ENCODE measurements around the gene ATAD3C. TPM values are rescaled to one million over a fixed set of nuclear protein-coding genes. Genes with fewer than 3 reads are reported as not detected.
"Not testable (repeated sequence)": the region's sequence is repeated elsewhere in the genome, so short reads cannot be mapped to it uniquely, and the experiment has no call there.

ATAD3C gene
- total RNA-seq, 1 experiment from 2014 or later: not detected

GRCh38 chr1:1462318-1462966, 13.0 kb downstream of the ATAD3C start:
- Histone ChIP-seq H3K9ac (ENCODE audit: low read length) (no peak overlapping the region), H3K4me1 (ENCODE audit: low read length) (no peaks in the 10 kb centered on the region; the same call in 1 of the 2 replicates), H3K9me2 (replicated peaks; ENCODE audit: insufficient read depth, low read length) (no peaks in the 10 kb centered on the region), H3K4me3 (ENCODE audit: low read length) (no peak overlapping the region), H2AFZ (ENCODE audit: low read length) (no peak overlapping the region), H3K9me3 (ENCODE audit: low read length) (no peaks in the 10 kb centered on the region), H3K27me3 (ENCODE audit: low read length) (no peaks in the 10 kb centered on the region), H3K27ac (ENCODE audit: low read length) (no peak overlapping the region), H3K36me3 (ENCODE audit: insufficient read depth, low read length) (no peaks in the 10 kb centered on the region), H4K20me1 (ENCODE audit: insufficient read depth, low read depth, low read length) (no peaks in the 10 kb centered on the region), H3K79me2 (ENCODE audit: low read length) (no peaks in the 10 kb centered on the region), H3K4me2 (ENCODE audit: low read depth, low read length, poor library complexity, severe bottlenecking) (peak overlapping the region; percentile 15)
- peak; percentile 65 for DNase-seq

- no peak overlapping the region for H3K4me2 ChIP-seq (ENCODE audit: low read depth, low read length, poor library complexity, severe bottlenecking)
These were observed 13.8 kb downstream of the ATAD3C start for GRCh38 chr1:1463312-1463711.

GRCh38 chr1:1468196-1468985, 18.9 kb downstream of the ATAD3C start:
- not testable (repeated sequence) for H3K9ac ChIP-seq (ENCODE audit: low read length); H3K9me3 ChIP-seq (ENCODE audit: low read length); H2AFZ ChIP-seq (ENCODE audit: low read length); H3K9me2 ChIP-seq (replicated peaks; ENCODE audit: insufficient read depth, low read length); H3K27me3 ChIP-seq (ENCODE audit: low read length); H4K20me1 ChIP-seq (ENCODE audit: insufficient read depth, low read depth, low read length); H3K36me3 ChIP-seq (ENCODE audit: insufficient read depth, low read length); H3K4me3 ChIP-seq (ENCODE audit: low read length); H3K27ac ChIP-seq (ENCODE audit: low read length); DNase-seq; H3K4me2 ChIP-seq (ENCODE audit: low read depth, low read length, poor library complexity, severe bottlenecking)
- Histone ChIP-seq H3K79me2 (ENCODE audit: low read length) (peaks cover 15% of the 10 kb centered on the region), H3K4me1 (ENCODE audit: low read length) (peaks cover 20% of the 10 kb centered on the region)

More at GRCh38 chr1:1463312-1463711, 13.8 kb downstream of the ATAD3C start:
- H4K20me1 ChIP-seq (ENCODE audit: insufficient read depth, low read depth, low read length): no peaks in the 10 kb centered on the region
- DNase-seq: no peak
- no peak overlapping the region for H3K9ac ChIP-seq (ENCODE audit: low read length)
- H3K4me3 ChIP-seq (ENCODE audit: low read length): no peak overlapping the region
- H3K9me3 ChIP-seq (ENCODE audit: low read length): no peaks in the 10 kb centered on the region
- no peaks in the 10 kb centered on the region for H3K79me2 ChIP-seq (ENCODE audit: low read length)
- no peak overlapping the region for H2AFZ ChIP-seq (ENCODE audit: low read length)
- no peaks in the 10 kb centered on the region for H3K27me3 ChIP-seq (ENCODE audit: low read length)
- no peaks in the 10 kb centered on the region; the same call in 1 of the 2 replicates for H3K4me1 ChIP-seq (ENCODE audit: low read length)
- no peak overlapping the region for H3K27ac ChIP-seq (ENCODE audit: low read length)
- H3K9me2 ChIP-seq (replicated peaks; ENCODE audit: insufficient read depth, low read length): no peaks in the 10 kb centered on the region
- no peaks in the 10 kb centered on the region for H3K36me3 ChIP-seq (ENCODE audit: insufficient read depth, low read length)

GRCh38 chr1:1470626-1471388, 21.3 kb downstream of the ATAD3C start:
- DNase-seq: peak; percentile 77
- no peaks in the 10 kb centered on the region for H3K36me3 ChIP-seq (ENCODE audit: insufficient read depth, low read length)
- H3K4me2 ChIP-seq (ENCODE audit: low read depth, low read length, poor library complexity, severe bottlenecking): peak overlapping the region; percentile 87
- no peaks in the 10 kb centered on the region for H3K27me3 ChIP-seq (ENCODE audit: low read length)
- H3K79me2 ChIP-seq (ENCODE audit: low read length): peaks cover 27% of the 10 kb centered on the region
- peaks cover 15% of the 10 kb centered on the region for H4K20me1 ChIP-seq (ENCODE audit: insufficient read depth, low read depth, low read length)
- peak overlapping the region; percentile 77 for H3K27ac ChIP-seq (ENCODE audit: low read length)
- H2AFZ ChIP-seq (ENCODE audit: low read length): peak overlapping the region; percentile 70
- peak overlapping the region; percentile 80 for H3K4me3 ChIP-seq (ENCODE audit: low read length)
- H3K4me1 ChIP-seq (ENCODE audit: low read length): peaks cover 23% of the 10 kb centered on the region
- H3K9ac ChIP-seq (ENCODE audit: low read length): peak overlapping the region; percentile 81
- H3K9me3 ChIP-seq (ENCODE audit: low read length): no peaks in the 10 kb centered on the region
- no peaks in the 10 kb centered on the region for H3K9me2 ChIP-seq (replicated peaks; ENCODE audit: insufficient read depth, low read length)

- peak within 1 kb of the TSS; percentile 70 for H2AFZ ChIP-seq (ENCODE audit: low read length)
- no peaks in the 10 kb centered on the region for H3K36me3 ChIP-seq (ENCODE audit: insufficient read depth, low read length)
- DNase-seq: peak; percentile 97
- H3K4me3 ChIP-seq (ENCODE audit: low read length): peak within 1 kb of the TSS; percentile 80
- peaks cover 27% of the 10 kb centered on the region for H3K79me2 ChIP-seq (ENCODE audit: low read length)
- peaks cover 23% of the 10 kb centered on the region for H3K4me1 ChIP-seq (ENCODE audit: low read length)
- H3K9ac ChIP-seq (ENCODE audit: low read length): peak within 1 kb of the TSS; percentile 81
- H3K9me2 ChIP-seq (replicated peaks; ENCODE audit: insufficient read depth, low read length): no peaks in the 10 kb centered on the region
- no peaks in the 10 kb centered on the region for H3K27me3 ChIP-seq (ENCODE audit: low read length)
- peaks cover 15% of the 10 kb centered on the region for H4K20me1 ChIP-seq (ENCODE audit: insufficient read depth, low read depth, low read length)
- H3K9me3 ChIP-seq (ENCODE audit: low read length): no peaks in the 10 kb centered on the region
- peak within 1 kb of the TSS; percentile 87 for H3K4me2 ChIP-seq (ENCODE audit: low read depth, low read length, poor library complexity, severe bottlenecking)
- H3K27ac ChIP-seq (ENCODE audit: low read length): peak within 1 kb of the TSS; percentile 77
These were observed 22.0 kb downstream of the ATAD3C start, which contains the start of gene ATAD3B for GRCh38 chr1:1471389-1472052. ATAD3B (plus strand) TSS chr1:1471765; CDS start chr1:1471885, 120 bp downstream.

- Histone ChIP-seq H3K9ac (ENCODE audit: low read length) (peak overlapping the region; percentile 81), H3K4me3 (ENCODE audit: low read length) (peak overlapping the region; percentile 65), H3K79me2 (ENCODE audit: low read length) (peaks cover 34% of the 10 kb centered on the region), H4K20me1 (ENCODE audit: insufficient read depth, low read depth, low read length) (peaks cover 15% of the 10 kb centered on the region), H3K4me1 (ENCODE audit: low read length) (peaks cover 23% of the 10 kb centered on the region), H3K4me2 (ENCODE audit: low read depth, low read length, poor library complexity, severe bottlenecking) (peak overlapping the region; percentile 72)
- H3K9me2 ChIP-seq (replicated peaks; ENCODE audit: insufficient read depth, low read length); DNase-seq; H3K27ac ChIP-seq (ENCODE audit: low read length); H3K36me3 ChIP-seq (ENCODE audit: insufficient read depth, low read length); H3K27me3 ChIP-seq (ENCODE audit: low read length); H2AFZ ChIP-seq (ENCODE audit: low read length); H3K9me3 ChIP-seq (ENCODE audit: low read length): not testable (repeated sequence)
These were observed 22.8 kb downstream of the ATAD3C start for GRCh38 chr1:1472053-1472876.

GRCh38 chr1:1476011-1476410, 26.5 kb downstream of the ATAD3C start:
- DNase-seq: not testable (repeated sequence)

More at GRCh38 chr1:1476011-1476410, 26.5 kb downstream of the ATAD3C start:
- Histone ChIP-seq H4K20me1 (ENCODE audit: insufficient read depth, low read depth, low read length) (peaks cover 15% of the 10 kb centered on the region), H3K79me2 (ENCODE audit: low read length) (peaks cover 34% of the 10 kb centered on the region), H3K4me1 (ENCODE audit: low read length) (peaks cover 11% of the 10 kb centered on the region)
- not testable (repeated sequence) for H3K36me3 ChIP-seq (ENCODE audit: insufficient read depth, low read length); H3K4me2 ChIP-seq (ENCODE audit: low read depth, low read length, poor library complexity, severe bottlenecking); H2AFZ ChIP-seq (ENCODE audit: low read length); H3K9me3 ChIP-seq (ENCODE audit: low read length); H3K27ac ChIP-seq (ENCODE audit: low read length); H3K9ac ChIP-seq (ENCODE audit: low read length); H3K4me3 ChIP-seq (ENCODE audit: low read length); H3K27me3 ChIP-seq (ENCODE audit: low read length); H3K9me2 ChIP-seq (replicated peaks; ENCODE audit: insufficient read depth, low read length)

Measured in Karpas-422 (cell line).